Neuron (in vitro differentiated cells): Measurements from ENCODE around the gene REL.
"Not testable (repeated sequence)": the region's sequence is repeated elsewhere in the genome, so short reads cannot be mapped to it uniquely, and the experiment has no call there.

Experiments
- H2AFZ ChIP-seq: one replicate; pipeline ENCODE4 v1.6.1; 2013; ENCODE audit warnings: low read depth, mild to moderate bottlenecking, inconsistent platforms, low read length, moderate library complexity
- H3K27me3 ChIP-seq: one replicate; pipeline ENCODE4 v1.6.1; 2013; ENCODE audit warnings: low read length; ENCODE audit not compliant: insufficient read depth
- H3K36me3 ChIP-seq: one replicate; pipeline ENCODE4 v1.6.1; 2013; ENCODE audit warnings: low read length; ENCODE audit not compliant: insufficient read depth
- H3K4me1 ChIP-seq: one replicate; pipeline ENCODE4 v1.6.1; 2013; ENCODE audit warnings: low read length; ENCODE audit not compliant: insufficient read depth
- H3K4me3 ChIP-seq: 2 replicates; pipeline ENCODE4 v1.5.1; 2013; ENCODE audit warnings: mild to moderate bottlenecking, low read length, moderate library complexity
- H3K9me3 ChIP-seq: one replicate; pipeline ENCODE4 v1.6.1; 2013; ENCODE audit warnings: low read length

Gene REL

GRCh38 chr2:60880643-60881046, 729 bp upstream of the REL start:
- peak overlapping the region; percentile 99 for H2AFZ ChIP-seq
- H3K4me3 ChIP-seq, result peak overlapping the region; percentile 97
- H3K9me3 ChIP-seq, result no peaks in the 10 kb centered on the region
- H3K36me3 ChIP-seq, result no peaks in the 10 kb centered on the region
- peaks cover 25% of the 10 kb centered on the region for H3K4me1 ChIP-seq
- H3K27me3 ChIP-seq, result no peaks in the 10 kb centered on the region

- peak overlapping the region; percentile 97 for H3K4me3 ChIP-seq
- peaks cover 25% of the 10 kb centered on the region for H3K4me1 ChIP-seq
- H3K9me3 ChIP-seq, result no peaks in the 10 kb centered on the region
- H3K27me3 ChIP-seq, result no peaks in the 10 kb centered on the region
- H2AFZ ChIP-seq, result peak overlapping the region; percentile 99
- no peaks in the 10 kb centered on the region for H3K36me3 ChIP-seq
These were observed 1.8 kb downstream of the REL start for GRCh38 chr2:60882971-60883753.

GRCh38 chr2:60883896-60884295, 2.5 kb downstream of the REL start:
- no peaks in the 10 kb centered on the region for H3K36me3 ChIP-seq
- no peaks in the 10 kb centered on the region for H3K27me3 ChIP-seq
- H2AFZ ChIP-seq, result no peak overlapping the region
- no peak overlapping the region for H3K4me3 ChIP-seq
- H3K9me3 ChIP-seq, result no peaks in the 10 kb centered on the region
- H3K4me1 ChIP-seq, result peaks cover 25% of the 10 kb centered on the region

- no peak overlapping the region for H3K4me3 ChIP-seq
- H3K36me3 ChIP-seq, result no peaks in the 10 kb centered on the region
- no peak overlapping the region for H2AFZ ChIP-seq
- H3K27me3 ChIP-seq, result no peaks in the 10 kb centered on the region
- H3K9me3 ChIP-seq, result no peaks in the 10 kb centered on the region
- H3K4me1 ChIP-seq, result peaks cover 25% of the 10 kb centered on the region
These were observed 3.4 kb downstream of the REL start for GRCh38 chr2:60884800-60885199.

GRCh38 chr2:60885683-60886082, 4.3 kb downstream of the REL start:
- Histone ChIP-seq H3K4me3 (no peak overlapping the region), H3K4me1 (peaks cover 19% of the 10 kb centered on the region), H3K36me3 (no peaks in the 10 kb centered on the region), H3K9me3 (no peaks in the 10 kb centered on the region), H2AFZ (no peak overlapping the region), H3K27me3 (no peaks in the 10 kb centered on the region)

GRCh38 chr2:60886991-60887390, 5.6 kb downstream of the REL start:
- no peak overlapping the region for H2AFZ ChIP-seq
- peaks cover 2% of the 10 kb centered on the region for H3K36me3 ChIP-seq
- H3K27me3 ChIP-seq, result no peaks in the 10 kb centered on the region
- H3K4me3 ChIP-seq, result no peak overlapping the region
- H3K9me3 ChIP-seq, result no peaks in the 10 kb centered on the region
- peaks cover 18% of the 10 kb centered on the region for H3K4me1 ChIP-seq

- peaks cover 10% of the 10 kb centered on the region for H3K4me1 ChIP-seq
- no peak overlapping the region for H3K4me3 ChIP-seq
- no peak overlapping the region for H2AFZ ChIP-seq
- peaks cover 3% of the 10 kb centered on the region for H3K36me3 ChIP-seq
- no peaks in the 10 kb centered on the region for H3K9me3 ChIP-seq
- H3K27me3 ChIP-seq, result no peaks in the 10 kb centered on the region
These were observed 7.5 kb downstream of the REL start for GRCh38 chr2:60888853-60889252.

- H3K36me3 ChIP-seq, H3K4me1 ChIP-seq, H3K4me3 ChIP-seq: not testable (repeated sequence)
These were observed 8.4 kb downstream of the REL start for GRCh38 chr2:60889581-60890392.

GRCh38 chr2:60890393-60890707, 9.0 kb downstream of the REL start:
- Histone ChIP-seq H3K4me1 (no peaks in the 10 kb centered on the region), H3K9me3 (no peaks in the 10 kb centered on the region), H2AFZ (no peak overlapping the region), H3K36me3 (peaks cover 9% of the 10 kb centered on the region), H3K27me3 (no peaks in the 10 kb centered on the region), H3K4me3 (no peak overlapping the region)

More at GRCh38 chr2:60889581-60890392, 8.4 kb downstream of the REL start:
- not testable (repeated sequence) for H3K9me3 ChIP-seq, H3K27me3 ChIP-seq, H2AFZ ChIP-seq

- Histone ChIP-seq H3K9me3 (no peaks in the 10 kb centered on the region), H3K36me3 (peaks cover 16% of the 10 kb centered on the region), H3K4me3 (no peak overlapping the region), H2AFZ (no peak overlapping the region), H3K27me3 (no peaks in the 10 kb centered on the region), H3K4me1 (no peaks in the 10 kb centered on the region)
These were observed 9.8 kb downstream of the REL start for GRCh38 chr2:60891180-60891579.

GRCh38 chr2:60898567-60898966, 17.2 kb downstream of the REL start:
- no peaks in the 10 kb centered on the region for H3K9me3 ChIP-seq
- H3K4me3 ChIP-seq, result no peak overlapping the region
- no peaks in the 10 kb centered on the region for H3K27me3 ChIP-seq
- no peaks in the 10 kb centered on the region for H3K4me1 ChIP-seq
- peaks cover 26% of the 10 kb centered on the region for H3K36me3 ChIP-seq
- H2AFZ ChIP-seq, result no peak overlapping the region

- H2AFZ ChIP-seq, result no peak overlapping the region
- H3K4me1 ChIP-seq, result no peaks in the 10 kb centered on the region
- H3K9me3 ChIP-seq, result no peaks in the 10 kb centered on the region
- peaks cover 22% of the 10 kb centered on the region for H3K36me3 ChIP-seq
- no peak overlapping the region for H3K4me3 ChIP-seq
- H3K27me3 ChIP-seq, result no peaks in the 10 kb centered on the region
These were observed 18.0 kb downstream of the REL start for GRCh38 chr2:60899230-60899891.

GRCh38 chr2:60899892-60900249, 18.5 kb downstream of the REL start:
- Histone ChIP-seq H3K36me3 (peaks cover 21% of the 10 kb centered on the region), H3K4me1 (no peaks in the 10 kb centered on the region), H2AFZ (no peak overlapping the region), H3K4me3 (no peak overlapping the region), H3K27me3 (no peaks in the 10 kb centered on the region), H3K9me3 (no peaks in the 10 kb centered on the region)
